Activated naive CD8-positive, alpha-beta T cell treated with anti-CD3 and anti-CD28 coated beads, Interleukin-2, amount 50 U/mL, for 24 hours (primary cell): ENCODE results near the gene IL2RG.

Experiments
- ATAC-seq: fragments of 150-1000 bp; cut with Tn5 transposase; one replicate; pipeline ENCODE4 v1.10.0; 2021
- DNase-seq: peaks from one replicate; pipeline ENCODE4 v3.0.0; 2021
- H3K27ac Mint-ChIP-seq: one replicate; pipeline ENCODE4 v1.8.0; 2021; ENCODE audit warnings: mild to moderate bottlenecking, mixed read lengths
- H3K27me3 Mint-ChIP-seq: one replicate; pipeline ENCODE4 v1.8.0; 2021; ENCODE audit warnings: mixed read lengths
- H3K36me3 Mint-ChIP-seq: one replicate; pipeline ENCODE4 v1.8.0; 2021; ENCODE audit warnings: low read depth, mixed read lengths
- H3K4me1 Mint-ChIP-seq: one replicate; pipeline ENCODE4 v1.8.0; 2021; ENCODE audit warnings: mixed read lengths
- H3K4me3 Mint-ChIP-seq: one replicate; pipeline ENCODE4 v1.8.0; 2021; ENCODE audit warnings: mild to moderate bottlenecking, moderate library complexity, mixed read lengths
- H3K9me3 Mint-ChIP-seq: one replicate; pipeline ENCODE4 v1.8.0; 2021; ENCODE audit warnings: mixed read lengths

The IL2RG gene

DNA sequence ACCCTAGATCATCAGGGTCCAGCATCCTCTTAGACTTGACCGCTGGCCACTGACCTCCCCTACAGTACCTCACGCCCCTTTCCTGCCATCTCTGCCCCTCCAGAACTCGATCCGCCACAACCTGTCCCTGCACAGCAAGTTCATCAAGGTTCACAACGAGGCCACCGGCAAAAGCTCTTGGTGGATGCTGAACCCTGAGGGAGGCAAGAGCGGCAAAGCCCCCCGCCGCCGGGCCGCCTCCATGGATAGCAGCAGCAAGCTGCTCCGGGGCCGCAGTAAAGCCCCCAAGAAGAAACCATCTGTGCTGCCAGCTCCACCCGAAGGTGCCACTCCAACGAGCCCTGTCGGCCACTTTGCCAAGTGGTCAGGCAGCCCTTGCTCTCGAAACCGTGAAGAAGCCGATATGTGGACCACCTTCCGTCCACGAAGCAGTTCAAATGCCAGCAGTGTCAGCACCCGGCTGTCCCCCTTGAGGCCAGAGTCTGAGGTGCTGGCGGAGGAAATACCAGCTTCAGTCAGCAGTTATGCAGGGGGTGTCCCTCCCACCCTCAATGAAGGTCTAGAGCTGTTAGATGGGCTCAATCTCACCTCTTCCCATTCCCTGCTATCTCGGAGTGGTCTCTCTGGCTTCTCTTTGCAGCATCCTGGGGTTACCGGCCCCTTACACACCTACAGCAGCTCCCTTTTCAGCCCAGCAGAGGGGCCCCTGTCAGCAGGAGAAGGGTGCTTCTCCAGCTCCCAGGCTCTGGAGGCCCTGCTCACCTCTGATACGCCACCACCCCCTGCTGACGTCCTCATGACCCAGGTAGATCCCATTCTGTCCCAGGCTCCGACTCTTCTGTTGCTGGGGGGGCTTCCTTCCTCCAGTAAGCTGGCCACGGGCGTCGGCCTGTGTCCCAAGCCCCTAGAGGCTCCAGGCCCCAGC is 10.5 kb downstream of the IL2RG start:
- no peak overlapping the region for H3K27ac Mint-ChIP-seq
- ATAC-seq (no peak), DNase-seq (no peak)
- H3K27me3 Mint-ChIP-seq: no peaks in the 10 kb centered on the region
- peaks cover 7% of the 10 kb centered on the region for H3K36me3 Mint-ChIP-seq
- no peaks in the 10 kb centered on the region for H3K9me3 Mint-ChIP-seq
- no peak overlapping the region for H3K4me3 Mint-ChIP-seq
- H3K4me1 Mint-ChIP-seq: peaks cover 69% of the 10 kb centered on the region

GRCh38 chrX:71099736-71100135 is 11.6 kb downstream of the IL2RG start:
- Mint-ChIP-seq H3K27me3 (no peaks in the 10 kb centered on the region), H3K27ac (no peak overlapping the region), H3K9me3 (no peaks in the 10 kb centered on the region), H3K4me1 (peaks cover 66% of the 10 kb centered on the region), H3K36me3 (peaks cover 2% of the 10 kb centered on the region), H3K4me3 (no peak overlapping the region)
- no peak for ATAC-seq
- no peak for DNase-seq

DNA sequence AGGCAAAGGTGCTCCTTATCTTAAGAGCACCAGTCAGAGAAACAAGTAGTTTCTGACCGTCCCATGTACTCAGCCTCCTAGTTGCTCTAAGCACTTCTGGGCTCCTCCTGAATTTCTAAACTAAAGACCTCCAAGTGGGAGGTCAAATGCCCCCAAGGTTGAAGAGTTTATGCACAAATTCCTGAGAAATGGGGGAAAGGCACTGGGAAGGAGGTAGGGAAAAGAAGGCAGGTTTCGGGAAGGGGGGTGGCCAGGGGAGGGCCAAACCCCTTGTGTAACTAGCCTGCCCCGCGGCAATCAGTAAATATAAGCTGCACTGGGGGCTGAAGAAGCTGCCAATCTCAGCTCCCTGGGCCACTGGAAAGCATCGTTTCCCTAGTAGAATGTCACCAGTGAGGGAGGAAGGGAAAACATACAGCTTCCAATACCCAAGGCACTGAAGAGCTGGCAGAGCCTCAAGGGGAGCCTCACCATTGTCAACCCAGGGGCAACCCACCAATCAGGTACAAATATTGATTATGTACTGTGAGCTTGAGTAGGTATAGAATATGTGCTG is 12.3 kb downstream of the IL2RG start:
- DNase-seq (no peak), ATAC-seq (no peak)
- H3K36me3 Mint-ChIP-seq: no peaks in the 10 kb centered on the region
- peaks cover 59% of the 10 kb centered on the region for H3K4me1 Mint-ChIP-seq
- H3K9me3 Mint-ChIP-seq: no peaks in the 10 kb centered on the region
- H3K27me3 Mint-ChIP-seq: no peaks in the 10 kb centered on the region
- no peak overlapping the region for H3K27ac Mint-ChIP-seq
- no peak overlapping the region for H3K4me3 Mint-ChIP-seq

- DNase-seq (peak; percentile 72), ATAC-seq (peak; percentile 48)
- peaks cover 52% of the 10 kb centered on the region for H3K4me1 Mint-ChIP-seq
- no peaks in the 10 kb centered on the region for H3K27me3 Mint-ChIP-seq
- H3K9me3 Mint-ChIP-seq: no peaks in the 10 kb centered on the region
- no peak overlapping the region for H3K4me3 Mint-ChIP-seq
- no peaks in the 10 kb centered on the region for H3K36me3 Mint-ChIP-seq
- H3K27ac Mint-ChIP-seq: no peak overlapping the region
Measured at GRCh38 chrX:71098302-71098701, 13.1 kb downstream of the IL2RG start.

DNA sequence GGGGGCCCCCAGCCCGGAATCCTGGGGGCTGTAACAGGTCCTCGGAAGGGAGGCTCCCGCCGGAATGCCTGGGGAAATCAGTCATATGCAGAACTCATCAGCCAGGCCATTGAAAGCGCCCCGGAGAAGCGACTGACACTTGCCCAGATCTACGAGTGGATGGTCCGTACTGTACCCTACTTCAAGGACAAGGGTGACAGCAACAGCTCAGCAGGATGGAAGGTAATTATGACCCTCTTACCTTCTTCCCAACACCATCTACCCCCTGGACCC is 14.7 kb downstream of the IL2RG start:
- Mint-ChIP-seq H3K4me3 (peak overlapping the region; percentile 87), H3K4me1 (peaks cover 37% of the 10 kb centered on the region), H3K27me3 (no peaks in the 10 kb centered on the region), H3K36me3 (no peaks in the 10 kb centered on the region), H3K9me3 (no peaks in the 10 kb centered on the region), H3K27ac (no peak overlapping the region)
- DNase-seq (no peak), ATAC-seq (no peak)

GRCh38 chrX:71095981-71096759 is 15.2 kb downstream of the IL2RG start:
- H3K27ac Mint-ChIP-seq: peak overlapping the region; percentile 84
- DNase-seq: no peak
- peak overlapping the region; percentile 87 for H3K4me3 Mint-ChIP-seq
- H3K4me1 Mint-ChIP-seq: peaks cover 31% of the 10 kb centered on the region
- H3K9me3 Mint-ChIP-seq: no peaks in the 10 kb centered on the region
- ATAC-seq: peak; percentile 27
- H3K36me3 Mint-ChIP-seq: no peaks in the 10 kb centered on the region
- no peaks in the 10 kb centered on the region for H3K27me3 Mint-ChIP-seq

DNA sequence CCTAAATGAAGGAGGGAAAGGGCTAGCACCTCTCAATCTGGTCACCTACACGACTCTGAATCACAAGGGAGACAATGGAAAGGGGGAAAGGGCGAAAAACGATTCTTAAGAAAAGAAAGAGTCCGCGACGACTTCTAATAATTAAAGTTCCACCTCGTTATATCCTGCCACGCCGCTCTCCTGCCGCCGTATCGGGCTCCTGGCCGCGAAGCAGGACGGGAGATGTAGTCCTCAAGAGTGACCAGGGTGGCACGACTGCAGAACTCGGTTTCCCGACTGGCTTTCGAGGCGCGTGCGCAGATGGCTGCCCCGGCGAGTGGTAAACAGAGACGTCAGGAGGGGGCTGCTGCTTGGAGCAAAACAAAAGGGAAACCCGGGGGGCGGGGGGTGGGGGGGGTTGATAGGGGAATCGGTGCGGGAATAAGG is 15.8 kb downstream of the IL2RG start, which contains the start of gene FOXO4:
Gene FOXO4 (plus strand): TSS at position 297 of the 426 bp plus-strand sequence. CDS start 678 bp downstream, outside the sequence.
- peak; percentile 86 for DNase-seq
- Mint-ChIP-seq H3K27me3 (no peaks in the 10 kb centered on the region), H3K4me1 (peaks cover 26% of the 10 kb centered on the region), H3K36me3 (no peaks in the 10 kb centered on the region), H3K9me3 (no peaks in the 10 kb centered on the region), H3K27ac (peak within 1 kb of the TSS; percentile 84), H3K4me3 (peak within 1 kb of the TSS; percentile 87)
- peak; percentile 93 for ATAC-seq

- peaks cover 24% of the 10 kb centered on the region for H3K4me1 Mint-ChIP-seq
- no peaks in the 10 kb centered on the region for H3K9me3 Mint-ChIP-seq
- H3K4me3 Mint-ChIP-seq: peak overlapping the region; percentile 87
- ATAC-seq (no peak), DNase-seq (no peak)
- no peaks in the 10 kb centered on the region for H3K27me3 Mint-ChIP-seq
- no peaks in the 10 kb centered on the region for H3K36me3 Mint-ChIP-seq
- peak overlapping the region; percentile 84 for H3K27ac Mint-ChIP-seq
Measured at GRCh38 chrX:71095033-71095432, 16.3 kb downstream of the IL2RG start.

GRCh38 chrX:71091263-71091662 is 20.1 kb downstream of the IL2RG start:
- peaks cover 6% of the 10 kb centered on the region for H3K4me1 Mint-ChIP-seq
- H3K27me3 Mint-ChIP-seq: no peaks in the 10 kb centered on the region
- no peak overlapping the region for H3K27ac Mint-ChIP-seq
- no peak for ATAC-seq
- DNase-seq: no peak
- H3K4me3 Mint-ChIP-seq: no peak overlapping the region
- no peaks in the 10 kb centered on the region for H3K9me3 Mint-ChIP-seq
- no peaks in the 10 kb centered on the region for H3K36me3 Mint-ChIP-seq

DNA sequence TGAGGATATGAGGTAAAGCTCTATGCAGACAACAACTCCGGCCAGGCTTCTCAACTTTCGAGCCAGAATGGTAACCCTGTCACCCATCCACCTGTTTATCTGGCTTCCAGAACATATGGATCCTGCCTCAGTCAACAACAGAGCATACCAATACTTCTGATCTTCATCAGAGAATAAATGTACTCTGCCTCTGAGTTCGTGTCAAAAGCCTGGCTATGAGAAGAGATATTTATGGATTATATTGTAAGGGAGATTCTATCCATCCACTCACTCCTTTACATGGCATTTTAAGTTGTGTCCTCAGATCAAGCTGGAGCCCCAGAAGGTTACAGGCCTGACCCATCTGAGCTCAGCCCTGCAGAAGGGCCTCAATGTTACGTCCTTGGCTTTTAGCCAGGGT is 25.5 kb downstream of the IL2RG start:
- Mint-ChIP-seq H3K27me3 (no peaks in the 10 kb centered on the region), H3K9me3 (no peaks in the 10 kb centered on the region), H3K27ac (no peak overlapping the region), H3K4me3 (no peak overlapping the region), H3K4me1 (peaks cover 7% of the 10 kb centered on the region), H3K36me3 (no peaks in the 10 kb centered on the region)
- DNase-seq (no peak), ATAC-seq (no peak)

DNA sequence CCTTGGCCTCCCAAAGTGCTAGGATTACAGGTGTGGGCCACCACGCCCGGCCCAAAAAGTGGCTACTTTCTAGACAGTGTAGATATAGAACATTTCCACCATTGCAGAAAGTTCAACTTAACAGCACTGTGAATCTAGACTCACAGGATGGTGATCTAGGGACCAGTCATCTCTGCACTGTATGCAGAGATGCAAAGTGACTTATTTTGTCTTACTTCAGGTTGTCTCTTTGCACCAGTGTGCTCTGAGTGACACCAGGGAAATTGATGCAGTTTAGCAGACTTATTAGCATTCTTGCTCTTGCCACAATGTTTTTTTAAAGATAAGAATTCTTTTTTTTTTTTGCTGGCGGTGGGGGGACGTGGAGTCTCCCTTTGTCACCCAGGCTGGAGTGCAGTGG is 28.6 kb downstream of the IL2RG start:
- ATAC-seq (no peak), DNase-seq (no peak)
- H3K9me3 Mint-ChIP-seq: no peaks in the 10 kb centered on the region
- H3K4me1 Mint-ChIP-seq: peaks cover 7% of the 10 kb centered on the region
- no peak overlapping the region for H3K27ac Mint-ChIP-seq
- no peaks in the 10 kb centered on the region for H3K36me3 Mint-ChIP-seq
- H3K4me3 Mint-ChIP-seq: no peak overlapping the region
- no peaks in the 10 kb centered on the region for H3K27me3 Mint-ChIP-seq

- ATAC-seq: no peak
Measured at GRCh38 chrX:71082124-71082647, 29.2 kb downstream of the IL2RG start.

GRCh38 chrX:71081330-71082123 is 29.9 kb downstream of the IL2RG start:
- peaks cover 7% of the 10 kb centered on the region for H3K4me1 Mint-ChIP-seq
- H3K4me3 Mint-ChIP-seq: no peak overlapping the region
- ATAC-seq (no peak), DNase-seq (no peak)
- no peaks in the 10 kb centered on the region for H3K9me3 Mint-ChIP-seq
- H3K27me3 Mint-ChIP-seq: no peaks in the 10 kb centered on the region
- no peak overlapping the region for H3K27ac Mint-ChIP-seq
- no peaks in the 10 kb centered on the region for H3K36me3 Mint-ChIP-seq

More at GRCh38 chrX:71082124-71082647, 29.2 kb downstream of the IL2RG start:
- Mint-ChIP-seq H3K4me1 (peaks cover 7% of the 10 kb centered on the region), H3K4me3 (no peak overlapping the region), H3K9me3 (no peaks in the 10 kb centered on the region), H3K27me3 (no peaks in the 10 kb centered on the region), H3K36me3 (no peaks in the 10 kb centered on the region), H3K27ac (no peak overlapping the region)
- DNase-seq: no peak

DNA sequence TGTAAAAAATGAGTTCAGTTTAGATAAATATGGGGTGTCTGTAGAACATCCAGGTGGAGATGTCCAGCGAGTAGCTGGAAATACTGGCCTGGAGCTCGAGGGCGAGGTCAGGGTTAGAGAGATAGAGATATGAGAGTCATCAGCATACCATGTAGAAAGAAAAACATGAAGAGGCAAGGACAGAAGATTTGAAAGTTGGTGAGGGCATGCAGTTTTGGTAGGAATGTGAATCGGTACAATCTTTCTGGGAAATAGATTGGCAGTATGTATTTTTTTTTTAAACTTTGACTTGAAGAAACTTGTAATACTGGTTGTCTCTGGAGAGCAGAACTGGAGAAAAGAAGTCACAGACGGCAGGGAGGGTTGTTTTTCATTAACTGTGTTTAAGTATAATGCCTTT is 40.8 kb downstream of the IL2RG start:
- no peaks in the 10 kb centered on the region for H3K27me3 Mint-ChIP-seq
- no peaks in the 10 kb centered on the region for H3K9me3 Mint-ChIP-seq
- ATAC-seq: no peak
- H3K27ac Mint-ChIP-seq: no peak overlapping the region
- no peak overlapping the region for H3K4me3 Mint-ChIP-seq
- H3K36me3 Mint-ChIP-seq: no peaks in the 10 kb centered on the region
- peaks cover 11% of the 10 kb centered on the region for H3K4me1 Mint-ChIP-seq
- no peak for DNase-seq
